Stomach (tissue), 9 donors: ENCODE measurements around the gene ITPKB. TPM values are rescaled to one million over a fixed set of nuclear protein-coding genes. Genes with fewer than 3 reads are reported as not detected.

Experiments used
- DNase-seq, 2 donors: peaks; one replicate each; pipeline versions ENCODE4 v3.0.0 to v3.0.0-alpha.2; 2013 to 2019
- H3K27ac ChIP-seq, 5 donors: fragments of 200-600 bp in 4 of 5; sonication (generic) in 4 of 5; one replicate each; pipeline ENCODE4 v1.5.1; 2013 to 2019; ENCODE audit warnings: mild to moderate bottlenecking in 1 of 5, moderate library complexity in 1 of 5
- H3K27me3 ChIP-seq, 3 donors: fragments of 200-600 bp; sonication (generic); one replicate each; pipeline ENCODE4 v1.5.1; 2017 to 2019; ENCODE audit warnings: mixed run types in 1 of 3
- H3K36me3 ChIP-seq, 4 donors: fragments of 200-600 bp; sonication (generic); 1 replicate in 3 of 4; 2 replicates in 1 of 4; pipeline ENCODE4 v1.5.1; 2016 to 2019
- H3K4me1 ChIP-seq, 4 donors: fragments of 200-600 bp; sonication (generic); one replicate each; pipeline ENCODE4 v1.5.1; 2016 to 2019
- H3K4me3 ChIP-seq, 4 donors: fragments of 200-600 bp; sonication (generic) in 3 of 4; one replicate each; pipeline ENCODE4 v1.5.1; 2016 to 2019; ENCODE audit warnings: mild to moderate bottlenecking in 1 of 4
- H3K9me3 ChIP-seq, 4 donors: fragments of 200-600 bp; sonication (generic); one replicate each; pipeline ENCODE4 v1.5.1; 2016 to 2019
- EP300 ChIP-seq: sonication (generic); formaldehyde crosslinking; IDR thresholded peaks from one replicate; pipeline ENCODE4 v1.6.1; 2017; ENCODE audit warnings: antibody characterized with exemption
- POLR2A ChIP-seq, 4 donors: fragments of 450-650 bp; IDR thresholded peaks; one replicate each; pipeline ENCODE4 v1.6.1; 2016; ENCODE audit warnings: antibody characterized with exemption in 4 of 4, control low read depth in 2 of 4, mild to moderate bottlenecking in 1 of 4, moderate library complexity in 1 of 4
- POLR2AphosphoS5 ChIP-seq, 3 donors: sonication (generic); formaldehyde crosslinking; IDR thresholded peaks; one replicate each; pipeline ENCODE4 v1.6.1; 2016; ENCODE audit warnings: antibody characterized with exemption in 3 of 3
- WGBS, 5 donors: extraction: QIAGEN DNeasy Blood & Tissue Kit in 3 of 5; methylation state at CpG; one replicate each; pipeline versions ENCODE4 v1.1.5 to v1.1.7; 2013 to 2018; 5-methylcytosine and 5-hydroxymethylcytosine counted together
- intact Hi-C: fragments of 100-400 bp; cut with DNase I; formaldehyde crosslinking; loops from one replicate; pipeline ENCODE4 v1.15.1; 2023; ENCODE audit warnings: low total_unique reads
- polyA plus RNA-seq, 3 donors: library from polyadenylated mRNA; stranded (reverse); fragments of 200-250 nt; gene quantifications; one replicate each; pipeline ENCODE4 v1.2.3, GENCODE V29; 2013
- total RNA-seq, 5 donors: library from RNA; depleted of rRNA; stranded (reverse); fragments of >200 nt; gene quantifications; one replicate each; pipeline versions ENCODE4 v1.1.0 to v1.2.3, GENCODE V29; 2014 to 2016
- TF ChIP-seq, protein P1 (sequence below), 7 experiments: fragments of 450-650 bp in 4 of 7; fragments of 200-600 bp in 3 of 7; sonication (generic) in 3 of 7; IDR thresholded peaks; one replicate each; pipeline ENCODE4 v1.5.1; 2016 to 2019; ENCODE audit warnings: antibody characterized with exemption in 7 of 7, control low read depth in 2 of 7, mild to moderate bottlenecking in 1 of 7
- donor health status: healthy with polysubstance abuse.
- donor health status: Bipolar disorder and iron deficiency.
- donor health status: healthy.

Gene ITPKB
- total and polyA plus RNA-seq, 8 donors = 3.8 to 38.8 (median 19.1) TPM

DNA sequence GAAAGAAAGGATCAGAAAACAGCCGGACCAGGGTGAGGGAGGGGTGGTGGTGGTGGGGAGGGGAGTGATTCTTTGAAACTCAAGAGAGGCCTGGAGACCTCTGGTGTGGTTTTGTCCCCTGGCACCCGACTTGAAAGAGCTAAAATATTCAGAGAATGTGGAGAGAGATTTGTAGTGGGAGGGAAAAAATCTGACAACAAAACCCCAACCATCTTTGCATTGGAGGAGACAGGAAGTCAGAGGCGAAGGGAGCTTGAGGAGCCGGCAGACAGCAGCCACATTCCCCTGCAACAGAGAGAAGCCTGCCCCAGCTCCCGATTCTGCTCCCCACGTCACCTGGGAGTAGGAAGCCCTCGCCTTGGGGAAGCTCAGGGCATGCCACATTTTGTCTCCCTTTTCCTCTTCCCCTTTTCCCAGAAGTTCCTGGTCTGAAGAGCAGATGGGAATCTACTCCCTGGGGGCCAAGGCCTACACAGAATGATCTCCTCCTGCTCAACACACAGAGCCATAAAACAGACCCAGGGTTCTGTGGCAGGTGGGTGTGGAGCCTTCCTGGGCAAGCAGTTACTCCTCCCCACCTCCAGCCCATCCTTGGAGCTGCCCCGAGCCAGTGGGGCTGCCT is 84.9 kb downstream of the ITPKB start:
- DNase-seq = no peak
- TF ChIP-seq POLR2A (IDR thresholded peaks at IDR 0.05) (no peak), EP300 (no peak), POLR2AphosphoS5 (IDR thresholded peaks at IDR 0.05) (no peak)
- TF ChIP-seq, protein P1, sequence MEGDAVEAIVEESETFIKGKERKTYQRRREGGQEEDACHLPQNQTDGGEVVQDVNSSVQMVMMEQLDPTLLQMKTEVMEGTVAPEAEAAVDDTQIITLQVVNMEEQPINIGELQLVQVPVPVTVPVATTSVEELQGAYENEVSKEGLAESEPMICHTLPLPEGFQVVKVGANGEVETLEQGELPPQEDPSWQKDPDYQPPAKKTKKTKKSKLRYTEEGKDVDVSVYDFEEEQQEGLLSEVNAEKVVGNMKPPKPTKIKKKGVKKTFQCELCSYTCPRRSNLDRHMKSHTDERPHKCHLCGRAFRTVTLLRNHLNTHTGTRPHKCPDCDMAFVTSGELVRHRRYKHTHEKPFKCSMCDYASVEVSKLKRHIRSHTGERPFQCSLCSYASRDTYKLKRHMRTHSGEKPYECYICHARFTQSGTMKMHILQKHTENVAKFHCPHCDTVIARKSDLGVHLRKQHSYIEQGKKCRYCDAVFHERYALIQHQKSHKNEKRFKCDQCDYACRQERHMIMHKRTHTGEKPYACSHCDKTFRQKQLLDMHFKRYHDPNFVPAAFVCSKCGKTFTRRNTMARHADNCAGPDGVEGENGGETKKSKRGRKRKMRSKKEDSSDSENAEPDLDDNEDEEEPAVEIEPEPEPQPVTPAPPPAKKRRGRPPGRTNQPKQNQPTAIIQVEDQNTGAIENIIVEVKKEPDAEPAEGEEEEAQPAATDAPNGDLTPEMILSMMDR (IDR thresholded peaks at IDR 0.05) = no peak
- Histone ChIP-seq H3K27ac (peak overlapping the region in 1 of 5 donors; percentile 35), H3K9me3 (no peaks in the 10 kb centered on the region), H3K36me3 (no peaks in the 10 kb centered on the region), H3K27me3 (no peaks in the 10 kb centered on the region), H3K4me1 (peaks cover 18 to 76% (median 52%) of the 10 kb centered on the region in 4 donors), H3K4me3 (no peak overlapping the region)
- intact Hi-C loops = no loop called here
- WGBS, 5 donors = 41 to 69% (median 59%) methylated on average over 7 to 8 of the region's 8 CpGs

DNA sequence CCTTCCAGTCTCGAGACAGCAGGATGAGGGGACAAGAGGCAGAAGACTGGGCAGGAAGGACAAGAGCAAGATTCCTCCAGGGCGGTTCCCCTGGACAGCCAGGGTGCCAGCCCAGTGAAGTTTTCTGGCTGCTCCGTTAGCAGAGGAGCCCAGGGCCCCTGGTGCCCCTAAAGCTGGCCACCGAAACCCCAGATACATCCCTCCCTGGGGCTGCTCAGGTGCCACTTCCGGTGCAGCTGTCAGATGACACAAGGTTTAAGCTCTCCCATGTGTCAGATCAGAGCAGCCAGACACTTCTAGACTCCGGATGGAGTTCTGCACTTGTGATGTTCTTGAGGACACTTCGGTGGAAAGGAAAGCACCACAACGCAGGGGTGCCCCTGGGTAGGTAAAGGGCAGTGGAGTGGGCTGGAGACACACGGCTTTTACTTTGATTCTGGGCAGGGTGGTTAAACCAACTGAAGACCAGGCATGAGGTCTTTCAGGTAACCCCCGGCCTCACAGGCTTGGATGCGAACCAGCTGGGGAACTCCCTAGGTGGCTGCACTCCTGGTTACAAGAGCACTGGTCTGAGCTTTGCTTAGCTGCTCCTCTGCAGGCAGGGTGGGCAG is 85.7 kb downstream of the ITPKB start:
- Histone ChIP-seq H3K4me3 (no peak overlapping the region), H3K36me3 (peaks cover 1 to 5% (median 3%) of the 10 kb centered on the region in 4 donors), H3K27me3 (no peaks in the 10 kb centered on the region), H3K27ac (peak overlapping the region in 1 of 5 donors; percentile 35), H3K4me1 (peaks cover 18 to 69% (median 45%) of the 10 kb centered on the region in 4 donors), H3K9me3 (no peaks in the 10 kb centered on the region)
- 79 to 90% (median 82%) methylated on average over 10 to 11 of the region's 11 CpGs for WGBS, 5 donors
- TF ChIP-seq EP300 = no peak
- TF ChIP-seq POLR2AphosphoS5 (IDR thresholded peaks at IDR 0.05) = no peak
- intact Hi-C loops = no loop called here
- DNase-seq = no peak

DNA sequence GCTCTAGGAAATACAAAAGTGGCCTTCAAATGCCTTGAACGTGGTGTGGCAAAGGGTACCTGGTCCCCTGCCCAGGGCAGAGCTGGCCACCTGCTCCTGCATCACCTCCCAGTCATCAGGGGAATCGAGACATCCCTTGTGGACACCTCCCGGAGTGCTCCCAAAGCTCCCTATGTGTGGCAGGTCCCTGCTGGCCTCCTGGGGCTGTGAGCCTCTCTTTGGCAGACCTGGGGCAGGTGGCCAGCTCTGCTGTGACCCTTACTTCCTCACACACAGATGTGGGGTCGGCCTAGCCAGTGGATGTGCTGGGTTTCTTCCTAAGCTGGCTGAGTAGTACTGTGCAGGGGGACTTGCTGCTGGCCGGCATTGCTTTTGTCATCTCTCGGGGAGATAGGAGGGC is 86.5 kb downstream of the ITPKB start:
- Histone ChIP-seq H3K4me3 (no peak overlapping the region), H3K27ac (no peak overlapping the region), H3K9me3 (no peaks in the 10 kb centered on the region), H3K36me3 (peaks cover 9 to 13% (median 11%) of the 10 kb centered on the region in 4 donors), H3K27me3 (no peaks in the 10 kb centered on the region), H3K4me1 (peaks cover 18 to 61% (median 38%) of the 10 kb centered on the region in 4 donors)
- 82 to 93% (median 93%) methylated on average over 5 to 6 of the region's 6 CpGs for WGBS, 5 donors
- TF ChIP-seq EP300 (no peak), POLR2A (IDR thresholded peaks at IDR 0.05) (no peak), POLR2AphosphoS5 (IDR thresholded peaks at IDR 0.05) (no peak)
- TF ChIP-seq, protein P1 (IDR thresholded peaks at IDR 0.05) = no peak
- intact Hi-C loops = no loop called here
- DNase-seq = no peak

DNA sequence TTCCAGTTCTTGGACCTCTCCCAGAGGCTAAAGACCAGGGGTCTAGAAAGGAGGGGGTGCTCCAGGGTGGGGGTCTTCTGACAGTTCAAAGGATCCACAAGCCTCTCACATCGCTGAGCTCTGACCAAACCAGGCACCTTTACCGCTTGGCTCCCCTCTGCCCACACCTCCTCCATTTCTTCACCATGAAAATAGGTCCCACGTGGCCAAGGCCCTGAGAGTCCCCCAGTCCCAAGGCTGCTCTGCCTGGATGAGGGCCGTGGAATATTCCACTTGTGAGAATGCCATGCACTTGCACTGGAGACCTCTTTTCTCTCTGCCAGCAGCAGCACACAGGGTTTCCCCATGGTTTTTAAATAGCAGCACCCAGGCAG is 87.4 kb downstream of the ITPKB start:
- Histone ChIP-seq H3K27me3 (no peaks in the 10 kb centered on the region), H3K4me3 (no peak overlapping the region), H3K9me3 (no peaks in the 10 kb centered on the region), H3K36me3 (peaks cover 18 to 22% (median 20%) of the 10 kb centered on the region in 4 donors), H3K4me1 (peaks cover 18 to 52% (median 29%) of the 10 kb centered on the region in 4 donors), H3K27ac (no peak overlapping the region)
- 73 to 92% (median 87%) methylated on average over 4 of the region's 4 CpGs for WGBS, 5 donors
- no peak for DNase-seq
- intact Hi-C loops = no loop called here
- TF ChIP-seq POLR2AphosphoS5 (IDR thresholded peaks at IDR 0.05) = no peak
- no peak for TF ChIP-seq EP300
- TF ChIP-seq, protein P1 (IDR thresholded peaks at IDR 0.05) = no peak
- no peak for TF ChIP-seq POLR2A (IDR thresholded peaks at IDR 0.05)
